AG04449 (cell line): ENCODE data around the gene SDC3.

Source experiments
- CTCF ChIA-PET: fragments of 350-600 bp; formaldehyde crosslinking; extraction: SDS; loops from one replicate; lab custom pipeline; 2021; ENCODE audit warnings: antibody characterized with exemption; lab: Yijun Ruan, JAX
- POLR2A ChIA-PET: fragments of 400-600, 350-600 bp; formaldehyde crosslinking; extraction: SDS; loops from one replicate; lab custom pipeline; 2020; ENCODE audit warnings: antibody characterized with exemption, inconsistent platforms; lab: Yijun Ruan, JAX
- DNase-seq: peaks from one replicate; pipeline ENCODE4 v3.0.0-alpha.2; 2010; ENCODE audit warnings: low read depth, low spot score
- H3K4me3 ChIP-seq: 2 replicates; pipeline ENCODE4 v1.5.1; 2011; ENCODE audit warnings: low read depth, mild to moderate bottlenecking, control low read depth, low read length
- TF ChIP-seq, protein P1 (sequence below): IDR thresholded peaks from one replicate; pipeline ENCODE4 v1.5.1; 2011; ENCODE audit warnings: mild to moderate bottlenecking, moderate library complexity, low read length, control low read depth, inconsistent platforms; ENCODE audit not compliant: insufficient read depth; ENCODE audit errors: missing control alignments

SDC3 gene

DNA sequence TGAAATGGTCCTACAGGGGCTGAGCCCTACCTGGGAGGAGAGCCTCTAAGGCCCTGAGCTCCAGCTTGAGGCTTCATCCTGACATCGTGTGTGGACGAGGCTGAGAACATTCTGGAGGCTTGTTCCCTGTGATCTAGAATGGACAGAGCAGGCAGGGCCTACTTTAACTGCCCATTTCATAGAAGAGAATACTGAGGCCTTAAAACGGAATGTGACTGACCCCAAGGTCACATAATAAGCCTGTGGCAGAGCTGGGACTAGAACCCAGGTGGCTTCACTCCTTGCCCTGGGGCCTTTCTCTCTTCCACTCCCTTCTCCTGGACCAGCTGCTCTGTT, 6.0 kb upstream of the SDC3 start:
- TF ChIP-seq, protein P1, sequence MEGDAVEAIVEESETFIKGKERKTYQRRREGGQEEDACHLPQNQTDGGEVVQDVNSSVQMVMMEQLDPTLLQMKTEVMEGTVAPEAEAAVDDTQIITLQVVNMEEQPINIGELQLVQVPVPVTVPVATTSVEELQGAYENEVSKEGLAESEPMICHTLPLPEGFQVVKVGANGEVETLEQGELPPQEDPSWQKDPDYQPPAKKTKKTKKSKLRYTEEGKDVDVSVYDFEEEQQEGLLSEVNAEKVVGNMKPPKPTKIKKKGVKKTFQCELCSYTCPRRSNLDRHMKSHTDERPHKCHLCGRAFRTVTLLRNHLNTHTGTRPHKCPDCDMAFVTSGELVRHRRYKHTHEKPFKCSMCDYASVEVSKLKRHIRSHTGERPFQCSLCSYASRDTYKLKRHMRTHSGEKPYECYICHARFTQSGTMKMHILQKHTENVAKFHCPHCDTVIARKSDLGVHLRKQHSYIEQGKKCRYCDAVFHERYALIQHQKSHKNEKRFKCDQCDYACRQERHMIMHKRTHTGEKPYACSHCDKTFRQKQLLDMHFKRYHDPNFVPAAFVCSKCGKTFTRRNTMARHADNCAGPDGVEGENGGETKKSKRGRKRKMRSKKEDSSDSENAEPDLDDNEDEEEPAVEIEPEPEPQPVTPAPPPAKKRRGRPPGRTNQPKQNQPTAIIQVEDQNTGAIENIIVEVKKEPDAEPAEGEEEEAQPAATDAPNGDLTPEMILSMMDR: no peak
- ChIA-PET POLR2A (no interaction called here), CTCF (interaction anchor here (0.6 to 8.6 kb wide), 9 partner anchors 8 to 194 kb away, joined by 3 to 1030 read pairs (median 52); no protein-coding TSS in a partner anchor)
- no peak overlapping the region for H3K4me3 ChIP-seq
- no peak for DNase-seq

DNA sequence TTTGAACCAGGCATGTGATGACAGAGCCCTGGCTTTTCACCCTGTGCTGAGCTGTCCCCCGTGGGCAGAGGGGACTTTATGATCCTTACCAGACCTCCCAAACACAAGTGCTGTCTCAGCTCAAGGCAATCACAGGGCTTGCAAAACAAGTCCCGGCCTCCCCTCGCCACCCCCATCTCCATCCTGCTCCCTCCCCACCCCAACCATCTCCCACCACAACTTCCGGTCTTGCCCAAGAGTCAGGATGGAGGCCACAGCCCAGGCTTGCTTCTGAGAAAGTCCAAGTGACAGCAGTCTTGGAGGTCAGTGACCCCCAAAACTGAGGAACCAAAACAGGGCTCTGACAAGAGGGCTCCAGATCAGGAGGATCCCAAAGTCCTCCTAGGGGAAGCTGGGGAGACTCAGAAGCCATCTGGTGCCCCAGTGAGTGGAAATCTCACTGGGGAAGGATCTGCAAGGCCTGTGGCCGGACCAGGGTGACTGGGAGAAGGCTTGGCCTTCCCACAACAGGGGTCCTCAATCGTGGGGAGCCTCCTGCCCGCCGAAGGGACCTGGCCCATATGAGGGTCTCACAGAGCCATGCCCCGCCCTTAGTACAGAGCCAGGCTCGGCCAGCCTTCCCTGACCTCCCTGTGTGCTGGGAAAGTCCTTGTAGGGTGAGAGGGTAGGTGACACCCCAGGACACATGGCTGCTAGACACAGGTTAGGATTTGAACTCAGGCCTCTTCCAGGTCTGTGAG, 4.5 kb upstream of the SDC3 start:
- DNase-seq: no peak
- POLR2A ChIA-PET: no interaction called here
- TF ChIP-seq, protein P1: no peak
- CTCF ChIA-PET: interaction anchor here (0.7 to 8.6 kb wide), 12 partner anchors 8 to 249 kb away, joined by 3 to 1030 read pairs (median 4); no protein-coding TSS in a partner anchor
- H3K4me3 ChIP-seq: no peak overlapping the region

DNA sequence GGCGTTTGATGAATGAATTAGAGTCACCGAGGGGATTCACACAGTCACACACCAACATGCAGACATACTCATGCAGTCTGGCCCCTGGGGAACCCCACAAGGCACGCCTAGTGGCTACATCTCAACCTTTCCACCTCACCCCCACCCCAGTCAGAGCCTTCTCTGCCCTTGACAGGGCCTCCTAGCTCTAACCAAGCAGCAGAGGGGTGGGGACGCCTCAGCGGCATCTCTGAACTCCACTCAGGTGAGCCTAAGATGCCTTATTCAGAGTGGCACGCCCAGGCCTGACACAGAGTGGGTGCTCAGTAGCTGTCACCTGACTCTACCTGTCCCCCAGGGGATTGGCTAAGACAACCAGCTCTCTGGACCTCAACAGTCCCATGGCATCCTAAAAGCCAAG, 3.7 kb upstream of the SDC3 start:
- POLR2A ChIA-PET: no interaction called here
- TF ChIP-seq, protein P1: no peak
- no peak overlapping the region for H3K4me3 ChIP-seq
- DNase-seq: no peak
- CTCF ChIA-PET: interaction anchor here (0.6 to 8.6 kb wide), 17 partner anchors 11 to 250 kb away, joined by 3 to 1030 read pairs (median 7); no protein-coding TSS in a partner anchor

DNA sequence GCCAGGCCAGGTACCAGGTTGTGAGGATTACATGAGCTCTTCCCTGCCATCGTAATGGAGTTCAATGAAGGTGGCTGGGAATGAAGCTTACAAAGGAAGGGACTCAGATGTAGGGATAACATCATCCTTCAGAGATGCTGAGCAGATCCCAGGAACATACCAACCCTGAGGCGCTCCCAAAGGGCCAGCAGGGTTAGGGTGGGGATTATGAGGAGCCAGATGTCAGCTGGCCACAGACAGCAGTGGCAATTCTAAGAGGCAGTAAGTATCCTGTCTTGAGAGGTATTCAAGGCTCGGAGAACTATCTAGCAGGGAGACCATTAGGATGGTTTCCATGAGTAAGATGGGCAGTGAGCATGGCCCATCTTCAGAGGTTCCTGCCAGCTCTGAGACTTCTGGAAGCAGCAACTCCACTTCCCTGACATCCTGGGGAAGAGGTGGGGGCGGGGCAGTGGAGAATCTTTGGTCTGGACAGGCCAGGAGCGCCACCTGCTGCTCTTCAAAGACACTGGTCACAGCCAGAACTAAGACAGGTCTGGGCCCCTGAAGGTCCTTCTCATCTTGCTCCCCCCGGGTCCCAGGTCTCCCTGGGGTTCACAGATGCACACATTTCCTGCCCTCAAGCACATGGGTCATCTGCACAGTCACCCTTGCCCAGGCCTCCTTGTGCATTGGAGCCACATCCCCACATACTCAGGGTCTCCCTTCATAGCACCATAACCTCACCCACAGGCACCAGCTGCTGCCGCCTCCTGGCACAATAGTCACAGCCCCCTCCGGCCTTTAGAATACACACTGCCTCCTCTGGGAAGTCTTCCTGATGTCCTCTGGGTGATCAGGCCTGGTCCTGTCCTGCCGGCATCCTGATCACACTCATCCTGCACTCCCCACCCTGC, 2.7 kb upstream of the SDC3 start:
- H3K4me3 ChIP-seq: no peak overlapping the region
- DNase-seq: no peak
- ChIA-PET POLR2A (interaction anchor here (0.5 to 0.8 kb wide), 4 partner anchors 53 to 109 kb away, joined by 3 to 4 read pairs (median 3); no protein-coding TSS in a partner anchor), CTCF (interaction anchor here (0.6 to 8.6 kb wide), 37 partner anchors 8 to 639 kb away, joined by 3 to 1030 read pairs (median 5); partner anchors contain the start of gene MATN1)
- TF ChIP-seq, protein P1: peak; percentile 94

DNA sequence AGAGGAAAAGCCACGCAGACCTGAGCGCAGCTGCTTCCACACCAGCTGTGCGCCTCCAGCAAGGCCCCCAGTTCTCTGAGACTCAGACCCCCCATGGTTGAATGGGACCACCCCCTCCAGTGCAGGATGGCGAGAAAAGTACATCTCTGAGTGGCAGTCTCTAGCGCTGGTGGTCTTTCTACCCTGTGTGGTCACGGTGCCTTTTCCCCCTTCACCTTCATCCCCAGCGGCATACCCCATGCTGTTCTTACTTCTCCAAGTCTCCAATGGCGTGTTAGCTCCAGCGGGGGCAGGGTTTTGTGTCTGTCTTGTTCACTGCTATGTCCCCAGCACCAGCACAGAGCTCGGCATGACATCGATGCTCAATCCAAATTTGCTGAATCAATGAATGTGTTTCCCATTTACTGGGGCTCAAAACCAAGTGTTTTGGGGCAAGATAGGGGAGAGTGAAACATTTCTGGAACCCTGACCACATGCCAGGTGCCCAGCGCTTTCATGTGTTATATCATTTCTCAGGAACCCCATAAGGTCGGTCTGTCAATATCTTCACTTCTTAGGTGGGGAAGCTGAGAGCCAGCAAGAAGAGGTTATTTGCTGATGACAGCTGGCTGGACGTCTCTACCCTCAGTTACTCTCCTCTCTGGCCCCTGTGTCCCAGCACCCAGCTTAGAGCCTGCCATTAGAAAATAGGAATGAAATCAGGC, 959 bp upstream of the SDC3 start:
- peak overlapping the region; percentile 20; the same call in 1 of the 2 replicates for H3K4me3 ChIP-seq
- TF ChIP-seq, protein P1: no peak
- POLR2A ChIA-PET: no interaction called here
- no peak for DNase-seq
- CTCF ChIA-PET: interaction anchor here (1.6 to 8.6 kb wide), 7 partner anchors 13 to 200 kb away, joined by 5 to 1030 read pairs (median 99); partner anchors contain the start of gene MATN1
